IPS DF 19.7 (cell line): ENCODE results near the gene CENPO.

Experiments used
- DNase-seq: peaks from one replicate; pipeline ENCODE4 v3.0.0-alpha.2; 2013; ENCODE audit warnings: low read depth, low spot score

Gene CENPO

DNA sequence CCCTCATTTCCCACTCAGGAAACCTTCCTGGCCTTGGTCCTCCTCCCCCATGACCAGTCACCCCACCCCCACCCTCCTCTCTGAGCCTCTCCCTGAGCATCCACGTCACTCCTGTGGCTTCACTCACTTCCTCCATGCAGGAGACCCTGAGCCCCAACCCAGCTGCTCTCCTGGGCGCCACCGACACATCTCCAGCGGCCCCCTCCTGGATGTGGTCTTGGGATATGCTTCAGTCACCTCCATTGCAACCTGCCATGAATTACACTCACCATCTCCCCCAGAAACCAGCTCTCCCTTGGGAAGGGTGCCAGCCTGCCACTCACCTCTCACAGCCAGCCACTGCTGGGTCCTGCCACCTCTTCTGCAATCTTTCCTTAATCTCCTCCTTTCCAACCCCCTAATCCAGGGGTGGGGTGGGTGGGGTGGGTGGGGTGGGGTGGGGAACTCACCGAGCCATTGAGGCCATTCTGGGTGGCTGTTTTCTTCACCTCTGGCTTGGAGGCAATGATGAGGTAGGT, 44.8 kb downstream of the CENPO start:
- no peak for DNase-seq

DNA sequence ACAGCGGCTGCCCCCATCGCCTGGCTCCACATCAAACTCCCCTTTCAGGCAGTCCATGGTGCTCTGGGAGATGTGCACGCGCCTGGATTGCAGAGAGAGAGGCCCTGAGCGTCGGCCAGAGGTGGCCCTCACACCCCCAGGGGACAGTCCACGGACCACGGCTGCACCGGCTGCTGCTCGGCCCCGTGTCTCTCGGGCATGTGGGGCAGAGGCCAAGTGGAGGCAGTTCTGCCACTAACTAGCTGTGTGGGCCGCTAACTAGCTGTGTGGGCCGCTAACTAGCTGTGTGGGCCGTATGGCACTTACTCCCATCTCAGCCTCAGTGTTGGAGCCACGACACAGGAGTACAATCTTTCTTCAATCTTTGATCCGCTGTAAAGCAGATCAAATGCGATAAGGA, 45.3 kb downstream of the CENPO start:
- DNase-seq: no peak

DNA sequence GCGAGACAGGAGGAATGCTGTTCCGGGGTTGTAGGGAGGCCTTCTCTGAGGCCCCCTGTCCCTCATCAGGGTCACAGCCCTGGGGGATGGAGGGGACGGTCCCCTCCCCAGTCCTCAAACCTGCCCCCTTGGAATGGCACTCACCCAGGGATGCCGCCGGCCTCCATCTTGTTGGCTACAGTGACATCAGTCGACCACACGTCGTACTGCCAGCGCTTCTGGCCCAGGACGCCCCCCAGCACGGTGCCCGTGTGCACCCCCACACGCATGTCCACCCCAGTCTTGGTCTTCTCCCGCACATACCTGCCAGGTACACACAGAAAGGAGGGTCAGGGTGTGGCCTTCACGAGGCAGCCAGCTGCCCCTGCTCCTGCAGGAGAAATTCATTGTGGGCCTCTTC, 46.5 kb downstream of the CENPO start:
- DNase-seq: no peak

DNA sequence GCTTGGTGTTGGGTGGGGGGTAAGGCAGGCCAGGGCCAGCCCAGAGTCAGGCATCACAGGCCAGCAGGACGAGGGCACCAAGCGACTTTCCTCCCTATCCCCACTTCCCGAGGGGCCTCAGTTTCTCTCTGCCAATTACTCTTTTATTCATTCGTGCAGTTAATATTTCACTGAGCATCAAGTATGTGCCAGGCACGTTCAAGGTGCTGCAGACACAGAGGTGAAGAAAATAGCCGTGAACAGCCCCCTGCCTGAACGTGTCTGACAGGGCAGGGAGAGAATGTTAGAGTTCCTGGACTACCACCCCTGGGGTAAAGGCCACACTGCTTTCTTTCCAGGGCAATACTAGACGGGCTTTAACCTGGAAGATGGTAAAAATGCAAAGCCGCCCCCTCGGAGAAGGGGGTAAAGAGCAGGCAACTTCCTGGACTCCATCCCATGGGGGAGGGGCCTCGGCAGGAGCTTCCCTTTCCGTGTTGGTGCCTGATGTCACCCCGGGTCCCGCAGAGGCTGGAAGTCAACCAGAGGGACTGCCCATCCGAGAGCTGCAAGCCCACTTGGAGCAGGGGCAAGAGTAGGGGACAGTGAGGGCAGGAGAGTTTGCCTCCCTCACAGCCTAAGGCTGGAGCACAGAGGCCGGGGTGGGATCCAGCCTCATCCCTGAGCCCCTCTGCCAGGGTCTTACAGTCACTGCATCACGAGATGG, 47.1 kb downstream of the CENPO start:
- no peak for DNase-seq

DNA sequence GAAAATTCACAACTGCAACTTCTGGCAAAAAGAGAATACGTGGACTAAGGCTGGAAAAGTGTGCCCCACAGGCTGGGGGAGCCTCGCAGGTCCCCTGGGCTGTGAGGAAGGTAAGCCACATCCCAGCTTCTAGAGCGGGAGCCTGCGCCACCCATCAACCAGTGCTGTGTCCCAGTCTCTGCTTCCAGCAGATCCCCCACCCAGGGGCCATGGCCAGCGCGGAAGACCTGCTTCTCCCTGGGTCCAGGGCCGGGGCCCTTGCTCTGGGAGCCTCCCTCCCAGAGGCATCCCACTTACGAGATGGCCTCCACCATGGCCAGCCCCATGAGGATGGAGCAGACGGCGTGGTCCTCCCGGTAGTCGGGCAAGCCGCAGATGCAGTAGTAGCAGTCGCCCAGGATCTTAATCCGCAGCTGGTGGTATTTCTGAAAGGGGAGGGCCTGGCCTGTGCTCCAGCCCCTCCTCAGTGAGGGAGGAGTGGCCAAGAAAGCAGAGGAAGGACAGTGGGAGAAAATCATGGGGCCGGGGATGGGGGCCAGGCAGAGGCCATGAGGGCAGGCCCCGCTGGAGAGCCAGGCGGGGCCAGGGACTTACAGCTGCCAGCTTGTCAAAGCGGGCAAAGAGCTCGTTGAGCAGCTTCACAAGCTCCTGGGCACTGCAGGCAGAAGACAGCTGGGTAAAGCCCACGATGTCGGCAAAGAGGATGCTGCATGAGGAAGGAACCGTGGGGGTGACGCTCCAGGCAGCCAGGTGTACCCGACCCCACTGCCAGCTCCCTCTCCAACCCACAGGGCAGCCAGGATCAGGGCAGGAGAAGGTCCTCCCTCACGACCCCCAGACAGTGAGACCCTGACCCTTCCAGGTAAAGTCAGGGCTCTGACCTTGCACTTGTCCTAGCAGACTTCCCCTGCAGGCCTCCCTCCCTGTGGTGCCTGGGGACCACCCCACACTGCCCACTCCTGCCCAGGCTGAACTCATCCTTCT, 48.0 kb downstream of the CENPO start:
- no peak for DNase-seq

DNA sequence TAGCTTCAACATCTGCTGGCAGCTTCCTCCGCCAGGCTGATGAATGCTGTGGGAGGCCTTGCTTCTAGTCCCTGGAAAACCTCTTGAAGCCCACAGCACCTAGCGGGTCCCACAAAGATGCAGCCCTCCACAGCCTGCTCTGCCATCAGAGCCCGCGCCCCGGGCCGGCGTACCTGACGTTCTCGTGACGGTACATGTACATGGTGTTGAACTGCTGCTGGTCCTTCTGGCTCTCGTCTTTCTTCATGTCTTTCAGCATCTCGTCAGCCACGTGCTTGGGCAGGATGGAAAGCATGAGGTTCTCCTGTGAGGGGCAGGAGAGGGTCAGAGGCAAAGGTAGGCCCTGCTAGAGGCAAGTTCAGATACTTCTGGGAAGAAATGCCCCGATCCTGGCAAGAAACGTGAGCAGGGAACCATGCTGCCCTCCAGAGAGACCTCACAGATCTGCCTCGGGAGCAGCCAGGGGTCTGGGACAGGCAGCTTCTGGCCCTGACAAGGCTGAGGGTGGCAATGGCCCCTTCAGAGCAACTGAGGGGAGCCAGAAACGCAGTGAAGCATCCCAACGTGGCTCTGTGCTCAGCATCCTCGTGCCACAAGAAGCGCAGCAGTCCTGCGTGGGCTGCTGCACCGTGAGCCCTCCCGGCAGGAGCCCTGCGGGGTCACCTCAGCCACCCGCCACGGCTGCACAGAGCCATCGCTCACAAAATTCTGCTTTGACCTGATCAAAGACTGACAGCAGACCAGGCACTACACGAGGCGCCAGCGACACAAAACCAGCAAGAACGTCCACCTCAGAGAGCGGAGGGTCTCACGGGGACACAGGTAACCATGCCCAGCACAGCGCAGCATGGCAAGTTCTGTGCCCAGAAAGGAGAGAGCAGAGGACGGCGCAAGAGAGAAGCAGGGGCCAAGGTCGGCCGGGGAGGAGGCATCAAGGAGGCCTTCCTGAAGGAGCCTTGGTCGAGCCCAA, 49.1 kb downstream of the CENPO start:
- DNase-seq: no peak

DNA sequence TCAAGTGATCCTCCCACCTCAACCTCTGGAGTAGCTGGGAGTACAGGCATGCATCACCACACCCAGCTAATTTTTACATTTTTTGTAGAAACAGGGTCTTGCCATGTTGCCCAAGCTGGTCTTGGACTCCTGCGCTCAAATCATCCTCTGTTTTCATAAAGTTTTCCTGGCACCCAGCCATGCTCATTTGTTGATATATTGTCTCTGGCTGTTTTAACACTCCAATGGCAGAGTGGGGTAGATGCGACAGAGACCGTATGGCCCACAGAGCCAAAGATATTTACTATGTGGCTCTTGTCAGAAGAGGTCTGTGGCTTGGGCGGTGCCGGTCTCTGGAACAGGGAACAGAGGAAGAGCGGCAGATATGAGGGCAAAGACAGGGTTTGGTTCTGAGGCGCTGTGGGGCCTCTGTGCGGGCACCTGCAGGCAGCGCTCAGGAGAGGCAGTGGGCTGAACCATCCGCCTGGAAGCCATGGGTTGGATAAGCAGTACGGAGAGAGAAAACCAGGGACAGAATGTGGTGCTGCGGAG, 50.2 kb downstream of the CENPO start:
- DNase-seq: no peak

DNA sequence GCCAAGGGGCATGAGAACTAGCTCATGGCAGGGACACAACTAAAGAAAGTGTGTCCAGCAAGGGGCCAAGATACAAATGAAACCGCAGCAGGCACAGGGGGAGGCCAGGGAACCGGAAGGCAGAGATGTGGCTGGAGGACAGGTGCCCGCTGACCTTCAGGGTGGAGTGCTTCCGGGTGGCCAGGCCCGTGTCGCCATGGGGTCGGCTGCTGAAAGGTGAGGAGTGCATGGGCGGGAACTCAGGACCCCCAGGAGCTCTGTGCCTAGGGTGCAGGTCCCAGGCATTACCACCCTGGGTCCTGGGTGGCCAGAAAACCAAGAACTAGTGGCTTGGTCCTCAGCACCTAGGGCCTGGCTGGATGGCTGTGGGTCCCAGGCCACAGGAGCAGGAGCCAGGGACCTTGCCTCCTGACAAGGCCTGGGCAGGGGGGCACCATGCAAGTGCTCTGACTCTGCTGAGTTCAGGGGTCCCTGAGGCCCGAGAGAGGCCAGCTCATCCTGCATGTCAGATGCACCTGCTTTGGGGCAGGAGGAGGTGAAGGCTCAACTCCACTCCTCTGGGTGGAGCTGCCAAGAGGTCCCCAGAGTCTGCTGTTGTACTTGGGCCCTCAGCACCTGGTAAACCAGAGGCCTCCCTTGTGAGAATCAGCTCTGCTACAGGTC, 50.9 kb downstream of the CENPO start:
- no peak for DNase-seq

DNA sequence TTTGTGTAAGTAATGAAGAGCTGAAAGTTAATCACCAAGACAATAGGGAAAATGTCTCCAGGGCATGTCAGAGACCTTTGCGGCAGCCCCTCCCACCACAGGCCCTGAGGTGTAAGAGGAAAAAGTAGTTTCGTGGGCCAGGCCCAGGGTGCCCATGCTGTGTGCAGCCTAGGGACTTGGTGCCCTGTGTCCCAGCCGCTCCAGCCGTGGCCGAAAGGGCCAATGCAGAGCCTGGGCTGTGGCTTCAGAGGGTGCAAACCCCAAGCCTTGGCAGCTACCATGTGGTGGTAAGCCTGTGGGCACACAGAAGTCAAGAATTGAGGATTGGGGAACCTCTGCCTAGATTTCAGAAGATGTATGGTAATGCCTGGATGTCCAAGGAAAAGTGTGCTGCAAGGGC, 52.5 kb downstream of the CENPO start:
- DNase-seq: no peak

DNA sequence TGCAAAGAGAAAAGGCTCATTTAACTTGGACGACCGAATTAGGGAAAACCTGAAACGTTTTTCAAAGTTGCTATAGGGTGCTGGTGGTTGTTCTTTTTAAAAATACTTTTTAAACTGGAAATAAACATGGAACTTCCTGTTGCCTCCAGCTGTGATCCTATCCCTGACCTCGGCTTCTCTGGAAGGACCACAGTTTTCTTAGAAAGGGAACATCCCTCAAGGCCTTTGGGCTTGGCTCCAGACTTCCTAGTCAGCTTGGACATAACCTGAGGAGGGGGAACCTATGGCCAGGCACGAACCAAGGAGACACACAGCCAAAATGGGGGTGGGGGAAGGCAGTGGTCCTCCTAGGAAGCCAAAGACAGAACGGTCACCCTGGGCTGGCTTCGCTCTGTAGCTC, 57.7 kb downstream of the CENPO start:
- no peak for DNase-seq

DNA sequence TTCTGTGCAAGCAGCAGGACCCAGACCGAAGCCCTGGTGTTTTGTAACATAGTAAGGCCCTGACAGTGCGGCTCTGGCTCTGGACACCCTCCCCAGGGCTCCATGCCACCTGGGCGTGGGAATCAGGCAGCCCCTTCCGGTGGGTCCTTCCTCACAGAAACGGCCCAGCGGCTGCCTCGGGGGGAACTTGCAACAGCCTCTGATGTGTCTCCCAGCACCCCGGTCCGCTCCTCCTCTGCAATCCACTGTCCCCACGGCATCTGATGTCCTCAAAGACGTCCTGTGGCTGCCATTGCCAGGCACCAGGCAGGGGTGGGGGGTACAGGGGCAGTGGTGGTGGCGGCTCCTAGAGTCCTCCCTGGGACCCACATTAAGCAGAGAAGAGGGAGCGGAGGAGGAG, 58.8 kb downstream of the CENPO start:
- DNase-seq: no peak

DNA sequence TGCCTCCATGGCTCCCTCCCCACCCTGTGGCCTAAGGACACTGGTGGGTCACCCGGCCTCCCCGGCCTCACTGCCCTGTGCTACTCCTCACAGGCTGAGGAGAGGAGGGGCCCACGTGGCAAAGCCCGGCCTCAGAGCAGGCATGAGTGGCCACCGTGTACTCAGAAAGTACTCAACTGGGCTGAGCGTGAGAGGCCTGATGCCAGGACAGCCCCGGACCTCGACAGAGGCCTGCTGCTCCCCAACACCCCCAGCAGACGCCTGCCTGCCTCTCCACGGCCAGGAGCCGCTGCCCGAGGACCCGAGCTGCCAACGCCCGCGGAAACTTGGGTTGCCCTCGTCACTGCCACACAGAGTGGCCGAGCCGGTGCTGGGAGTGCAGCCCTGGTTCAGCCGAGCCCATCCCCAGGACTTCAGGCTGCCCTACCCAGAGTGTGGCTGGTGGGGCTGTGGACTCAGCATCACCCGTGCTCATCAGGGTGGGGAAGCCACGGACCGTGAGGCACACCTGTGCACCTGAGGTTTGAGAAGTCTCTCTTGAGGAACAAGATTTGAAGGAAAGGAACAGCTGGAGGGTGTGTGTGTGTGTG, 59.3 kb downstream of the CENPO start:
- DNase-seq: no peak

DNA sequence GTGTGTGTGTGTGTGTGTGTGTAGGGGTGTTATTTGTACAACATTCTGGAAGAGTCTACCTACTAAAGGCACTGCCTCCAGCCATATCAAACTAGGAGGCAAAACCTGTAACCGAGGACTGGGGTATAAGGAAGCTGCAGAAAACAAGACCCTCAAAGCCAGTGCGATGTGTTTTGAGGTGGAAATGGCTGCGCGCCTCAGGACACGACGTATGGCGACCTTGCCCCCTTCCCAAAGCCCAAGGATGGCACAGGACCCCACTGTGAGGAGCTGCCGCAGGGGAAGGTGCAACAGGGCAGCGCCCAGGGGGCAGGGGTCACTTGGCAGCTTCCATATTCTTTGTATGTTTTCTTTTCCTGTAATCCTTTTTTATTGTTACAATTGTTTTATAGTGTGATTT, 59.8 kb downstream of the CENPO start:
- DNase-seq: no peak

DNA sequence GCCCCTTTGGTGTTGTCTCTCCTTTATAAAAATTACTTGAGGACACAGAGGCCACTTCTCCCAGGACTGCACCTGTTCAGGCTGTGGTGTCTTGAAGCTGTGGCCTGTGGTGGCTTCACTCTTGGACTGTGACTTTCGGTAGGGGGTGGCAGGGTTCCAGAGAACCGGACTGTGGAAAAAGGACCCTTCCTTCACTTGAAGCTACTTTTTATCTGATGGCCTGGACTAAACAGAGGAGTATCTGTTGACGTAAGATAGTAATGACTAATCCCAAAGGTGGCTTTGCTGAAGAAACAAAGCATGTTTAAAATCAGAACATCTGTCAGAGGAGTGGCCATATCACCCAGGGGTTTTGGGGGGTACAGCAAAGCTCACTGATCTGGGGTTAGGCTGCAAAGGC, 60.8 kb downstream of the CENPO start:
- DNase-seq: no peak

DNA sequence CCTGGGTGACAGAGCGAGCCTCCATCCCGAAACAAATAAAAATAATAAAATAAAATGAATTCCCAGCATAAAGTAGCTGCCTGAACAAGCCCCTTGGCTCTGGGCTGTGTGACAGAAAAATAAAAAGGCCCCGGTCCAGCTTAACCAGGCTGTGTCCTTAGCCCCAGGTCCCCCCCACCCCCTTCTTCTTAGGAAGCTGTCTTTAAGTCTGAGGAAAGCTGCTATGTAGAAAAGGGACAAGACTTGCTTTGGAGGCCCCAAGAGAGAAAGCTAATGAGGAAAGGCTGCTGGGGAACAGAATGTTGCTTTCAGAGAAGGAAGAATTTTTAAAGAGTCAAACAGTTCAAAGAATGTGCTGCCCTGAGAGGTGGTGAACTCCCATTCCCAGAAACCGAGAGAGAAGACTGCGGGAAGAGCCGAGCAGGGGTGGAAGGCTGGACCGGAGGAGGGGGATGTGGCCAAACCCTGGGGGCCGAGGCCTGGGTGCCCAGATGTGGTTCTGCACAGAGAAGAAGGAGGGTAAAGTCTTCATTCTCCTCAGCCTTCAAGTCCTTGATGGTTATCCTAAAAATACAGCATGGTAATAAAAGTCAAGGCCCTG, 61.9 kb downstream of the CENPO start:
- DNase-seq: no peak

DNA sequence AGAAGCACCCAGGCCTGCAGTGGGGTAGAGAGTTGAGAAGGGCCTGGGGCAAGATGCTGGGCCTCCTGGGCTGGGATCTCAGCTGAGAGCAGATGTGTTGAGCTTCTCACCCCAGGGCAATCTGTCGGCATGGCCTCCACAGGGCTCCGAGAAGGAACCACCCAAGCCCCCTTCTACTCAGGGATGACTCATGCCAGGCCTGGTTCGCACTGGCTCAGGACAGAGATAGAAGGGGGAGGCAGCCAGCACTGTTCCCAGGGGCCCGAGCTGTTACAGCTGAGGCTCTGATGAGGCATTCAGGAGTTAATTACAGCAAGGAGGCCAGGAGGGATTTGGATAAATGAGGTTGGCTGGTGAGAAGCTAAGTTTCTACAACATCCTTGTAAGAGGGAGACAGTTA, 62.5 kb downstream of the CENPO start:
- DNase-seq: no peak

DNA sequence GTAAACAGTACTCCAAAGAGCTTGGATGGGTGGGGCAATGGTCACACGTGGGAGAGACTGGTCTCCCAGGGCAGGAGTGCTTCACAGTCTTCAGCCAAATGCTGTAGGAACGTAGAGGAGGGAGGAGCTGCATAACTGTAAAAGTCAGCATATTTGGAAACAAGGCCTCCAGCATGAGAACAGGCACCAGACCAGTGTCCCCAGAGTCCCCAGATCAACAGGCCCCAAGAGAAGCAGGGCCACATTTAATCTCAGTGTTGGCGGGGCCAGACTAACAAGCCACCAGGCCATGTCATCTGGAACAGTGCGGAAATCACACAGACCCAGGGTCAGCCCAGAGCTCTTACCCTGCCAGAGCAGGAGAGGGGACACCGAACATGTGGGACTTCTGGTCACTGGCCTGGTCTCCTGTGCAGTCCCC, 63.6 kb downstream of the CENPO start:
- no peak for DNase-seq

DNA sequence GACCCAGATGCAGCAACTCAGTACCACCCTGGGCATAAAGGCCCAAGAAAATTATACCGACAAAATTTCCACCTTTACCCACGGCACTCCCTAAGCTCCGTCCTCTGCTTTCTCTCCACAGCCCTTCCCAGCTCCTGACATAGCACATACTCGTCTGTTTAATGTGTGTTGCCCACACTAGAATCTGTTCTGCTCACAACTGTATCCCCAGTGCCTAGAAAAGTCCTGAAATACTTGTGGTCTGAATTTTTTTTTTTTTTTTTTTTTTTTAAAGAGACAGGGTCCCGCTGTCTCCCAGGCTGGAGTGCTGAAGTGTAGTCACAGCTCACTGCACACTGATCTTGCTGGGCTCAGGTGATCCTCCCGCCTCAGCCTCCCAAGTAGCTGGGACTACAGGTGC, 64.5 kb downstream of the CENPO start:
- no peak for DNase-seq

DNA sequence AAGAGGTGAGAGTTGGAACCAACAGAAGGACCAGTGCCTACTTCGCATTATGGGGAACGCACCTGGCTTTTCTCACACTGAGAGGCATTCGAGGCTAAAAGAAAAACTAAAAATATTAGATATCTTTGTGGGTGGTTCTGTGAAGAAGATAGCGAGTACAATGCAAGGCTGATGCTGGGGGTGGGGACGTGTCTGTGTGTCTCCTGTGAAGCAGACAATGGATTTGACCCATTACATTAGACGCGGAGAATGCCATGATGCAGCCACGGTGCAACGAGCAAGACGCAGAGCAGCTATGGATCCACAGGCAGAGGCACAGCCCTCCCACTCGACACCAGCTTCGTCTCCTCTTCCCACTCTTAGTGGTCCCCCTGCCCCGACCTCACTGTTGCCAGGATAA, 65.8 kb downstream of the CENPO start:
- no peak for DNase-seq
